Measurements from ENCODE around the gene NOP9.

NOP9 gene

DNA sequence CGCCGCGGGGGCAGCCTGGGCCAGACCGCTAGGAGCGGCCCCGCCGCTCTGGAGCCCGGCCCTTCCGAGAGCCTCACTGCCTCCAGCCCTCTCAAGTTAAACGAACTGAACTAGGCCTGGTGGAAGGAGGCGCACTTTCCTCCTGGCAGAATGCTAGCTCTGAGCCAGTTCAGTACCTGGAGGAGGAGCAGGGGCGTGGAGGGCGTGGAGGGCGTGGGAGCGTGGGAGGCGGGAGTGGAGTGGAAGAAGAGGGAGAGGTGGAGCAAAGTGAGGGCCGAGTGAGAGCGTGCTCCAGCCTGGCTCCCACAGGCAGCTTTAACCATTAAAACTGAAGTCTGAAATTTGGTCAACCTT lies 16.9 kb downstream of the NOP9 start:
- TF ChIP-seq EZH2phosphoT487 (IDR thresholded peaks at IDR 0.05; ENCODE audit: borderline replicate concordance) = no peak
- TF ChIP-seq, protein P1, sequence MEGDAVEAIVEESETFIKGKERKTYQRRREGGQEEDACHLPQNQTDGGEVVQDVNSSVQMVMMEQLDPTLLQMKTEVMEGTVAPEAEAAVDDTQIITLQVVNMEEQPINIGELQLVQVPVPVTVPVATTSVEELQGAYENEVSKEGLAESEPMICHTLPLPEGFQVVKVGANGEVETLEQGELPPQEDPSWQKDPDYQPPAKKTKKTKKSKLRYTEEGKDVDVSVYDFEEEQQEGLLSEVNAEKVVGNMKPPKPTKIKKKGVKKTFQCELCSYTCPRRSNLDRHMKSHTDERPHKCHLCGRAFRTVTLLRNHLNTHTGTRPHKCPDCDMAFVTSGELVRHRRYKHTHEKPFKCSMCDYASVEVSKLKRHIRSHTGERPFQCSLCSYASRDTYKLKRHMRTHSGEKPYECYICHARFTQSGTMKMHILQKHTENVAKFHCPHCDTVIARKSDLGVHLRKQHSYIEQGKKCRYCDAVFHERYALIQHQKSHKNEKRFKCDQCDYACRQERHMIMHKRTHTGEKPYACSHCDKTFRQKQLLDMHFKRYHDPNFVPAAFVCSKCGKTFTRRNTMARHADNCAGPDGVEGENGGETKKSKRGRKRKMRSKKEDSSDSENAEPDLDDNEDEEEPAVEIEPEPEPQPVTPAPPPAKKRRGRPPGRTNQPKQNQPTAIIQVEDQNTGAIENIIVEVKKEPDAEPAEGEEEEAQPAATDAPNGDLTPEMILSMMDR (conservative IDR thresholded peaks at IDR 0.05; ENCODE audit: low read length) = no peak
- Histone ChIP-seq H3K79me2 (ENCODE audit: insufficient read depth, low read length) (no peaks in the 10 kb centered on the region), H4K20me1 (ENCODE audit: insufficient read depth, low read length, poor library complexity, severe bottlenecking) (no peaks in the 10 kb centered on the region), H3K9ac (ENCODE audit: low read depth, low read length, poor library complexity, severe bottlenecking) (no peak overlapping the region), H3K36me3 (ENCODE audit: insufficient read depth, low read length) (no peaks in the 10 kb centered on the region), H3K9me2 (replicated peaks; ENCODE audit: low read depth, low read length) (no peaks in the 10 kb centered on the region), H3K4me3 (ENCODE audit: low read length, poor library complexity, severe bottlenecking) (no peak overlapping the region), H3K4me1 (ENCODE audit: insufficient read depth, low read length, poor library complexity, severe bottlenecking) (peaks cover 24% of the 10 kb centered on the region), H3F3A (ENCODE audit: low read depth) (no peaks in the 10 kb centered on the region), H2AFZ (ENCODE audit: low read length) (no peak overlapping the region), H3K9me3 (ENCODE audit: insufficient read depth, low read depth, low read length) (no peaks in the 10 kb centered on the region), H3K4me2 (ENCODE audit: low read depth, low read length, poor library complexity, severe bottlenecking) (no peak overlapping the region), H3K27me3 (ENCODE audit: insufficient read depth, low read length, poor library complexity, severe bottlenecking) (no peaks in the 10 kb centered on the region)

DNA sequence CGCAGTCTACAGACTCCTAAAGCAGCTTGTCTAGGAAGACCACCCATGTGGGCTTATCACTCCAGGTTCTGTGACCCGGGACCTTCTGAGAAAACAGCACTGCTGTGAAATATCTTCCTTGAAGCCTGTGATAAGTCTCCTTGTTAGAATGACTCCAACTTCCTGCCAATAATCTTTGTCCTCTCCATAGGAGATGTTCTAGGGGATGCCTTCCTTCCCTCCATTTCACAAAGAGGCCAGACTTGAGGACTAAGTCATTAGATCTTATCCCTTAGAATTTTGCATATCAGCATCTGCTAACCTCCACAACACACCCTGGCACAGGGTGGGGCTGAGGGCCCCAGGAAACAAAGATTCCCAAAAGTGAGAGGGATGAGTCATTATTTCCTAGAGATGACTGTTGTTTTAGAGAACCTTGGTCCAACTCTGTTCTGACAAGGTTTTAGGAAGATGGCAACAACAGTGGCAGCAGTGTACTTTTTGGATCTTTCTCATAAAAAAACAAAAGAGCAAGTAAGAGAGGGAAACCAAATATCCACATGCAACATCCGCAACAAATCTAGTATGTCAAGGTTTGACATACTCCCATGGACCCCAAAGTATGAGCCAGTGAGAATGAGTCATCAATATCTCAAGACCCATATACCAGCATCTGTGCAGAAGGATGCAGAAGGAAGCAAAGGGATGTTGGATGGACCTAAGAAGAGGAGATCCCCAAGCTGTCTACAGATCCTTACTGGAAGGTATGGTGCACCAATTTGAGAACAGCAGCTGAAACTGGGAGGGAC lies 17.7 kb downstream of the NOP9 start:
- Histone ChIP-seq H3F3A (ENCODE audit: low read depth) (no peaks in the 10 kb centered on the region), H3K79me2 (ENCODE audit: insufficient read depth, low read length) (no peaks in the 10 kb centered on the region), H3K9me3 (ENCODE audit: insufficient read depth, low read depth, low read length) (no peaks in the 10 kb centered on the region), H3K4me2 (ENCODE audit: low read depth, low read length, poor library complexity, severe bottlenecking) (no peak overlapping the region), H3K9me2 (replicated peaks; ENCODE audit: low read depth, low read length) (no peaks in the 10 kb centered on the region), H2AFZ (ENCODE audit: low read length) (no peak overlapping the region), H3K36me3 (ENCODE audit: insufficient read depth, low read length) (no peaks in the 10 kb centered on the region), H3K4me3 (ENCODE audit: low read length, poor library complexity, severe bottlenecking) (no peak overlapping the region), H3K9ac (ENCODE audit: low read depth, low read length, poor library complexity, severe bottlenecking) (no peak overlapping the region), H3K27me3 (ENCODE audit: insufficient read depth, low read length, poor library complexity, severe bottlenecking) (no peaks in the 10 kb centered on the region), H3K4me1 (ENCODE audit: insufficient read depth, low read length, poor library complexity, severe bottlenecking) (peaks cover 22% of the 10 kb centered on the region), H4K20me1 (ENCODE audit: insufficient read depth, low read length, poor library complexity, severe bottlenecking) (no peaks in the 10 kb centered on the region)
- TF ChIP-seq, protein P1 (conservative IDR thresholded peaks at IDR 0.05; ENCODE audit: low read length) = no peak
- no peak for TF ChIP-seq EZH2phosphoT487 (IDR thresholded peaks at IDR 0.05; ENCODE audit: borderline replicate concordance)

DNA sequence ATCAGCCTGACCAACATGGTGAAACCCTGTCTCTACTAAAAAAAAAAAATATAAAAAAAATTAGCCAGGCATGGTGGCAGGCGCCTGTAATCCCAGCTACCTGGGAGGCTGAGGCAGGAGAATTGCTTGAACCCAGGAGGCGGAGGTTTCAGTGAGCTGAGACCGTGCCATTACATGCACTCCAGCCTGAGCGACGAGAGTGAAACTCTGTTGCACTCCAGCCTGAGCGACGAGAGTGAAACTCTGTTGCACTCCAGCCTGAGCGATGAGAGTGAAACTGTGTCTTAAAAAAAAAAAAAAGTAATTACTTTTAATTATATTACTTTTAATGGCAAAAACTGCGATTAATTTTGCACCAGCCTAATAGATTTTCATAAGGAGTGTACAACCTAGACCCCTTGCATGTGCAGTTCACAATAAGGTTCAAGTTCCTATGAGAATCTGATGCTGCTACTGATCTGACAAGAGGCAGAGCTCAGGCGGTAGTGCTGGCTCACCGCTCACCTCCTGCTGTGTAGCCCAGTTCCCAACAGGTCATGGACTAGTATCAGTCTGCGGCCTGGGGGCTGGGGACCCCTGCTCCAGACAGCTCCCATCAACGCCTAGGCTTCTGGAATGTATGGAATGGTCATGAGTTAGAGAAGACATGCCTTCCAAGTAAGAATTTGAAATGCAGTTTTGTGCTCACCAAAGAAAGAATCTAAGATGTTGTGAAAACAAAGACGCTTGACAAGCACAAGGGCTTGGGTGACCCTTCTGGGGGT lies 21.7 kb downstream of the NOP9 start:
- Histone ChIP-seq H3K9ac (ENCODE audit: low read depth, low read length, poor library complexity, severe bottlenecking) (no peak overlapping the region), H3K9me2 (replicated peaks; ENCODE audit: low read depth, low read length) (no peaks in the 10 kb centered on the region), H3K4me2 (ENCODE audit: low read depth, low read length, poor library complexity, severe bottlenecking) (no peak overlapping the region), H3K4me1 (ENCODE audit: insufficient read depth, low read length, poor library complexity, severe bottlenecking) (peaks cover 17% of the 10 kb centered on the region), H3K9me3 (ENCODE audit: insufficient read depth, low read depth, low read length) (no peaks in the 10 kb centered on the region), H3K79me2 (ENCODE audit: insufficient read depth, low read length) (no peaks in the 10 kb centered on the region), H2AFZ (ENCODE audit: low read length) (no peak overlapping the region), H3K27me3 (ENCODE audit: insufficient read depth, low read length, poor library complexity, severe bottlenecking) (no peaks in the 10 kb centered on the region), H3F3A (ENCODE audit: low read depth) (no peaks in the 10 kb centered on the region), H3K36me3 (ENCODE audit: insufficient read depth, low read length) (no peaks in the 10 kb centered on the region), H4K20me1 (ENCODE audit: insufficient read depth, low read length, poor library complexity, severe bottlenecking) (no peaks in the 10 kb centered on the region), H3K4me3 (ENCODE audit: low read length, poor library complexity, severe bottlenecking) (no peak overlapping the region)
- no peak for TF ChIP-seq EZH2phosphoT487 (IDR thresholded peaks at IDR 0.05; ENCODE audit: borderline replicate concordance)
- TF ChIP-seq, protein P1 (conservative IDR thresholded peaks at IDR 0.05; ENCODE audit: low read length) = no peak
